SK-N-SH treated with all-trans-retinoic acid at 6 μM for 48 hours (cell line): ENCODE results near the gene CSNK1G3.

Experiments used
- ATAC-seq: fragments of 200-7000 bp; cut with Tn5 transposase; 3 replicates; pipeline ENCODE4 v1.9.1; 2020; ENCODE audit warnings: mild to moderate bottlenecking, moderate library complexity
- ARNTL ChIP-seq: fragments of 450-650 bp; formaldehyde crosslinking; IDR thresholded peaks from 2 replicates; pipeline ENCODE4 v1.5.0; 2020; ENCODE audit warnings: low read depth, mild to moderate bottlenecking, moderate library complexity, borderline replicate concordance
- BACH2 ChIP-seq: fragments of 250-450 bp; sonication (Bioruptor Pico); IDR thresholded peaks from 2 replicates; pipeline ENCODE4 v1.9.0; 2021; ENCODE audit warnings: mild to moderate bottlenecking, borderline replicate concordance
- CSDC2 ChIP-seq: fragments of 250-450 bp; sonication (Bioruptor Pico); IDR thresholded peaks from 2 replicates; pipeline ENCODE4 v1.5.0; 2020; ENCODE audit warnings: mild to moderate bottlenecking, moderate library complexity
- GLIS3 ChIP-seq: fragments of 250-450 bp; sonication (Bioruptor Pico); IDR thresholded peaks from 2 replicates; pipeline ENCODE4 v1.5.0; 2020; ENCODE audit warnings: mild to moderate bottlenecking, moderate library complexity
- OSR1 ChIP-seq: fragments of 250-450 bp; sonication (Bioruptor Pico); IDR thresholded peaks from 2 replicates; pipeline ENCODE4 v1.8.0; 2022; ENCODE audit warnings: moderate library complexity, mild to moderate bottlenecking, inconsistent platforms
- PPARA ChIP-seq: fragments of 250-450 bp; sonication (Bioruptor Pico); IDR thresholded peaks from 2 replicates; pipeline ENCODE4 v1.5.0; 2020; ENCODE audit warnings: mild to moderate bottlenecking, borderline replicate concordance
- RARB ChIP-seq: fragments of 250-450 bp; sonication (Bioruptor Pico); IDR thresholded peaks from 2 replicates; pipeline ENCODE4 v1.8.0; 2021; ENCODE audit warnings: mild to moderate bottlenecking, moderate library complexity
- SNAI2 ChIP-seq: fragments of 250-450 bp; sonication (Bioruptor Pico); IDR thresholded peaks from 2 replicates; pipeline ENCODE4 v1.5.0; 2020; ENCODE audit warnings: mild to moderate bottlenecking, moderate library complexity
- TCF4 ChIP-seq: fragments of 250-450 bp; sonication (Bioruptor Pico); IDR thresholded peaks from 2 replicates; pipeline ENCODE4 v1.8.0; 2021; ENCODE audit warnings: mild to moderate bottlenecking, moderate library complexity, borderline replicate concordance
- TOX ChIP-seq: fragments of 250-450 bp; sonication (Bioruptor Pico); IDR thresholded peaks from 2 replicates; pipeline ENCODE4 v1.8.0; 2021; ENCODE audit warnings: mild to moderate bottlenecking, moderate library complexity, borderline replicate concordance
- ZNF565 ChIP-seq: fragments of 450-650 bp; formaldehyde crosslinking; conservative IDR thresholded peaks from 2 replicates; pipeline ENCODE4 v1.5.0; 2020; ENCODE audit warnings: low read depth, mild to moderate bottlenecking, moderate library complexity
- ZNF70 ChIP-seq: fragments of 450-650 bp; formaldehyde crosslinking; IDR thresholded peaks from 2 replicates; pipeline ENCODE4 v1.5.0; 2020; ENCODE audit warnings: mild to moderate bottlenecking, moderate library complexity
- ZNF8 ChIP-seq: fragments of 450-650 bp; formaldehyde crosslinking; IDR thresholded peaks from 2 replicates; pipeline ENCODE4 v1.5.0; 2020; ENCODE audit warnings: mild to moderate bottlenecking, moderate library complexity
- TF ChIP-seq, protein P1 (sequence below): fragments of 250-450 bp; sonication (Bioruptor Pico); IDR thresholded peaks from 2 replicates; pipeline ENCODE4 v1.5.1; 2020; ENCODE audit warnings: low read depth, mild to moderate bottlenecking, moderate library complexity
- TF ChIP-seq, protein P2 (sequence below): fragments of 250-450 bp; sonication (Bioruptor Pico); IDR thresholded peaks from 2 replicates; pipeline ENCODE4 v1.8.0; 2020; ENCODE audit warnings: mild to moderate bottlenecking, moderate library complexity, borderline replicate concordance
- TF ChIP-seq, protein P3 (sequence below): fragments of 250-450 bp; sonication (Bioruptor Pico); IDR thresholded peaks from 2 replicates; pipeline ENCODE4 v1.5.0; 2020; ENCODE audit warnings: mild to moderate bottlenecking, moderate library complexity
- TF ChIP-seq, protein P4 (sequence below): fragments of 250-450 bp; sonication (Bioruptor Pico); IDR thresholded peaks from 2 replicates; pipeline ENCODE4 v1.8.0; 2021; ENCODE audit warnings: low read depth, mild to moderate bottlenecking, moderate library complexity, borderline replicate concordance
- TF ChIP-seq, protein P5 (sequence below): fragments of 250-450 bp; sonication (Bioruptor Pico); IDR thresholded peaks from 2 replicates; pipeline ENCODE4 v1.5.1; 2021; ENCODE audit warnings: mild to moderate bottlenecking, moderate library complexity

The CSNK1G3 gene

DNA sequence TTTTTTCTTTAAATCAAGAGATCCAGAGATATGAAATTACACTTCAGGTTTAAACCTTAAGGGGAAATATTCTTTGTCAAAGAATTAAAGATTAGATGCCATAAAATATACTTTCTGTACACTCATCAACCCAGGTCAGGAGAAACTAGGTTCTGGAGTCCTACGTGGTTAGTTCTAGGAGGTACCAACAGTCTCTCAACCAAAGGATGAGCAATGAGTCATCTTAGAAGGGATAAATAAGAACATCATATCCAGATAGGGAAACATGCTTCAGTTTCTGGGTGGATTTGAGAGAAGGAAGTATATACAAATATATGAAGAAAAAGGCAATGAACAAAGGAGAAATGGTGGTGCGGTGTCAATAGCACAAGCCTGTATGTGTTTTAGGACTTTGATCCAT lies 98.2 kb downstream of the CSNK1G3 start:
- TF ChIP-seq SNAI2 (CRISPR knock-in tag) (no peak), ZNF70 (no peak), BACH2 (CRISPR knock-in tag) (no peak), CSDC2 (CRISPR knock-in tag) (no peak)
- TF ChIP-seq, protein P1, sequence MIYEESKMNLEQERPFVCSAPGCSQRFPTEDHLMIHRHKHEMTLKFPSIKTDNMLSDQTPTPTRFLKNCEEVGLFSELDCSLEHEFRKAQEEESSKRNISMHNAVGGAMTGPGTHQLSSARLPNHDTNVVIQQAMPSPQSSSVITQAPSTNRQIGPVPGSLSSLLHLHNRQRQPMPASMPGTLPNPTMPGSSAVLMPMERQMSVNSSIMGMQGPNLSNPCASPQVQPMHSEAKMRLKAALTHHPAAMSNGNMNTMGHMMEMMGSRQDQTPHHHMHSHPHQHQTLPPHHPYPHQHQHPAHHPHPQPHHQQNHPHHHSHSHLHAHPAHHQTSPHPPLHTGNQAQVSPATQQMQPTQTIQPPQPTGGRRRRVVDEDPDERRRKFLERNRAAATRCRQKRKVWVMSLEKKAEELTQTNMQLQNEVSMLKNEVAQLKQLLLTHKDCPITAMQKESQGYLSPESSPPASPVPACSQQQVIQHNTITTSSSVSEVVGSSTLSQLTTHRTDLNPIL = no peak
- TF ChIP-seq, protein P2, sequence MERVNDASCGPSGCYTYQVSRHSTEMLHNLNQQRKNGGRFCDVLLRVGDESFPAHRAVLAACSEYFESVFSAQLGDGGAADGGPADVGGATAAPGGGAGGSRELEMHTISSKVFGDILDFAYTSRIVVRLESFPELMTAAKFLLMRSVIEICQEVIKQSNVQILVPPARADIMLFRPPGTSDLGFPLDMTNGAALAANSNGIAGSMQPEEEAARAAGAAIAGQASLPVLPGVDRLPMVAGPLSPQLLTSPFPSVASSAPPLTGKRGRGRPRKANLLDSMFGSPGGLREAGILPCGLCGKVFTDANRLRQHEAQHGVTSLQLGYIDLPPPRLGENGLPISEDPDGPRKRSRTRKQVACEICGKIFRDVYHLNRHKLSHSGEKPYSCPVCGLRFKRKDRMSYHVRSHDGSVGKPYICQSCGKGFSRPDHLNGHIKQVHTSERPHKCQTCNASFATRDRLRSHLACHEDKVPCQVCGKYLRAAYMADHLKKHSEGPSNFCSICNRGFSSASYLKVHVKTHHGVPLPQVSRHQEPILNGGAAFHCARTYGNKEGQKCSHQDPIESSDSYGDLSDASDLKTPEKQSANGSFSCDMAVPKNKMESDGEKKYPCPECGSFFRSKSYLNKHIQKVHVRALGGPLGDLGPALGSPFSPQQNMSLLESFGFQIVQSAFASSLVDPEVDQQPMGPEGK (CRISPR knock-in tag) = no peak
- ATAC-seq = no peak

DNA sequence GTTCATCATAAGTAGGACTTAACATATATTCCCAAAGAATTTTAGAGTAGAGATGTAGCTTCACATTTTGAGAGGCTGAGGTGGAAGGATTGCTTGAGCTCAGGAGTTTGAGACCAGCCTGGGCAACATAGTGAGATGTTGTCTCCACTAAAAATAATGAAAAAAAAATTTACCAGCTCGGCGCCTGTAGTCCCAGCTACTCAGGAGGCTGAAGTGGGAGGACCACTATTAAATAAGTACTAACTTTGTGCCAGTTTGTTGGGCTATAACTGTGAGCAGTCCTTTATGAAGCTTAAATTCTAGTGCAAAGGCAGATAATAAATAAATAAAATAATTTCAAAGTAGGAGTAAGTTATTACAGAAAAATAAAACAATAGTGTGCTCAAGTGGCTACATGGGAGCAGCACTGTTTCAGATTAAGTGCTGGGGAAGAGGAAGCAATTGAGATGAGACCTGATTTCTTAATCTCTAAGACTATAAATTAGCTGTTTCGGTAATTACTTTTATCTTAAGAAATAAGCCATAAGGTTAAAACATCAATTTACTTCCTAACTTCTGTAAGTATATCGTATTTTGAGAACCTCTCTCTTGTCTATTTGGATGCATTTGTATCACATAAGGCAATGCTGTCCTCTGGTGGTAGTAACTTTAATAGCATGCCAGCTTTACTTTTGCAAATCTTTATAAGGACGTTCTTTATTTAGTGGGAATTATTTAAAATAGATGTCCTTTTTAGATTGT lies 98.9 kb downstream of the CSNK1G3 start:
- TF ChIP-seq, protein P3, sequence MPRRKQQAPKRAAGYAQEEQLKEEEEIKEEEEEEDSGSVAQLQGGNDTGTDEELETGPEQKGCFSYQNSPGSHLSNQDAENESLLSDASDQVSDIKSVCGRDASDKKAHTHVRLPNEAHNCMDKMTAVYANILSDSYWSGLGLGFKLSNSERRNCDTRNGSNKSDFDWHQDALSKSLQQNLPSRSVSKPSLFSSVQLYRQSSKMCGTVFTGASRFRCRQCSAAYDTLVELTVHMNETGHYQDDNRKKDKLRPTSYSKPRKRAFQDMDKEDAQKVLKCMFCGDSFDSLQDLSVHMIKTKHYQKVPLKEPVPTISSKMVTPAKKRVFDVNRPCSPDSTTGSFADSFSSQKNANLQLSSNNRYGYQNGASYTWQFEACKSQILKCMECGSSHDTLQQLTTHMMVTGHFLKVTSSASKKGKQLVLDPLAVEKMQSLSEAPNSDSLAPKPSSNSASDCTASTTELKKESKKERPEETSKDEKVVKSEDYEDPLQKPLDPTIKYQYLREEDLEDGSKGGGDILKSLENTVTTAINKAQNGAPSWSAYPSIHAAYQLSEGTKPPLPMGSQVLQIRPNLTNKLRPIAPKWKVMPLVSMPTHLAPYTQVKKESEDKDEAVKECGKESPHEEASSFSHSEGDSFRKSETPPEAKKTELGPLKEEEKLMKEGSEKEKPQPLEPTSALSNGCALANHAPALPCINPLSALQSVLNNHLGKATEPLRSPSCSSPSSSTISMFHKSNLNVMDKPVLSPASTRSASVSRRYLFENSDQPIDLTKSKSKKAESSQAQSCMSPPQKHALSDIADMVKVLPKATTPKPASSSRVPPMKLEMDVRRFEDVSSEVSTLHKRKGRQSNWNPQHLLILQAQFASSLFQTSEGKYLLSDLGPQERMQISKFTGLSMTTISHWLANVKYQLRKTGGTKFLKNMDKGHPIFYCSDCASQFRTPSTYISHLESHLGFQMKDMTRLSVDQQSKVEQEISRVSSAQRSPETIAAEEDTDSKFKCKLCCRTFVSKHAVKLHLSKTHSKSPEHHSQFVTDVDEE = no peak
- TF ChIP-seq, protein P1 = no peak
- TF ChIP-seq, protein P4, sequence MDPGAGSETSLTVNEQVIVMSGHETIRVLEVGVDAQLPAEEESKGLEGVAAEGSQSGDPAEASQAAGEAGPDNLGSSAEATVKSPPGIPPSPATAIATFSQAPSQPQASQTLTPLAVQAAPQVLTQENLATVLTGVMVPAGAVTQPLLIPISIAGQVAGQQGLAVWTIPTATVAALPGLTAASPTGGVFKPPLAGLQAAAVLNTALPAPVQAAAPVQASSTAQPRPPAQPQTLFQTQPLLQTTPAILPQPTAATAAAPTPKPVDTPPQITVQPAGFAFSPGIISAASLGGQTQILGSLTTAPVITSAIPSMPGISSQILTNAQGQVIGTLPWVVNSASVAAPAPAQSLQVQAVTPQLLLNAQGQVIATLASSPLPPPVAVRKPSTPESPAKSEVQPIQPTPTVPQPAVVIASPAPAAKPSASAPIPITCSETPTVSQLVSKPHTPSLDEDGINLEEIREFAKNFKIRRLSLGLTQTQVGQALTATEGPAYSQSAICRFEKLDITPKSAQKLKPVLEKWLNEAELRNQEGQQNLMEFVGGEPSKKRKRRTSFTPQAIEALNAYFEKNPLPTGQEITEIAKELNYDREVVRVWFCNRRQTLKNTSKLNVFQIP = no peak
- no peak for TF ChIP-seq OSR1
- no peak for TF ChIP-seq PPARA (CRISPR knock-in tag)
- no peak for TF ChIP-seq SNAI2 (CRISPR knock-in tag)
- TF ChIP-seq TOX (CRISPR knock-in tag) = no peak
- TF ChIP-seq BACH2 (CRISPR knock-in tag) = no peak
- no peak for TF ChIP-seq GLIS3 (CRISPR knock-in tag)
- no peak for TF ChIP-seq TCF4 (CRISPR knock-in tag)
- no peak for TF ChIP-seq ZNF8 (CRISPR knock-in tag)
- no peak for TF ChIP-seq RARB
- no peak for TF ChIP-seq ARNTL (CRISPR knock-in tag)
- TF ChIP-seq, protein P5, sequence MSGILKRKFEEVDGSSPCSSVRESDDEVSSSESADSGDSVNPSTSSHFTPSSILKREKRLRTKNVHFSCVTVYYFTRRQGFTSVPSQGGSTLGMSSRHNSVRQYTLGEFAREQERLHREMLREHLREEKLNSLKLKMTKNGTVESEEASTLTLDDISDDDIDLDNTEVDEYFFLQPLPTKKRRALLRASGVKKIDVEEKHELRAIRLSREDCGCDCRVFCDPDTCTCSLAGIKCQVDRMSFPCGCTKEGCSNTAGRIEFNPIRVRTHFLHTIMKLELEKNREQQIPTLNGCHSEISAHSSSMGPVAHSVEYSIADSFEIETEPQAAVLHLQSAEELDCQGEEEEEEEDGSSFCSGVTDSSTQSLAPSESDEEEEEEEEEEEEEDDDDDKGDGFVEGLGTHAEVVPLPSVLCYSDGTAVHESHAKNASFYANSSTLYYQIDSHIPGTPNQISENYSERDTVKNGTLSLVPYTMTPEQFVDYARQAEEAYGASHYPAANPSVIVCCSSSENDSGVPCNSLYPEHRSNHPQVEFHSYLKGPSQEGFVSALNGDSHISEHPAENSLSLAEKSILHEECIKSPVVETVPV (CRISPR knock-in tag) = no peak
- TF ChIP-seq ZNF565 (CRISPR knock-in tag) = no peak
- TF ChIP-seq, protein P2 (CRISPR knock-in tag) = no peak
- peak; percentile 75 for ATAC-seq
